Hematopoietic multipotent progenitor cell treated with erythropoietin and hydrocortisone succinate and interleukin-3 and kit ligand, for 8 days (in vitro differentiated cells): ENCODE data around the gene MT1M.
A peak's percentile ranks its signal among the peaks of the same experiment; 100 is the strongest.

Experiments used
- DNase-seq: peaks from one replicate; pipeline ENCODE4 v3.0.0-alpha.2; 2015

Gene MT1M

DNA sequence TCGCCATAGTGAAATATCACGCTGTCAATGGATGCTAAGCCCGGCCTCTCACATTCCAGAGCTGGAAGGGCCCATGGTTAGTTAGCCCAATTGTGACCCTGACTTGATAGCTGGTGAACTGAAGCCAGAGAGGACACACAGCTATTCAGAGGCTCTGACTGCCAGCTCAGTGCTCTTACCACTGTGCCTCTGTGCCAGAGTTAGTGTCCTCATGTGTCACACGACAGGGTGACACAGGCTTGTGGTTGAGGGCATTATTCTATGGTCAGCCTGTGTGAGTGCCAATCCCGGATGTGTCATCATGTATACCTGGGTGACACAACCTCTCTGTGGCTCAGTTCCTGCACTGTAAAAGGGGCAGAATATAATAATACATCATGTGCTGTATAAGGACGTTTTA lies 47.4 kb downstream of the MT1M start:
- DNase-seq, result no peak

DNA sequence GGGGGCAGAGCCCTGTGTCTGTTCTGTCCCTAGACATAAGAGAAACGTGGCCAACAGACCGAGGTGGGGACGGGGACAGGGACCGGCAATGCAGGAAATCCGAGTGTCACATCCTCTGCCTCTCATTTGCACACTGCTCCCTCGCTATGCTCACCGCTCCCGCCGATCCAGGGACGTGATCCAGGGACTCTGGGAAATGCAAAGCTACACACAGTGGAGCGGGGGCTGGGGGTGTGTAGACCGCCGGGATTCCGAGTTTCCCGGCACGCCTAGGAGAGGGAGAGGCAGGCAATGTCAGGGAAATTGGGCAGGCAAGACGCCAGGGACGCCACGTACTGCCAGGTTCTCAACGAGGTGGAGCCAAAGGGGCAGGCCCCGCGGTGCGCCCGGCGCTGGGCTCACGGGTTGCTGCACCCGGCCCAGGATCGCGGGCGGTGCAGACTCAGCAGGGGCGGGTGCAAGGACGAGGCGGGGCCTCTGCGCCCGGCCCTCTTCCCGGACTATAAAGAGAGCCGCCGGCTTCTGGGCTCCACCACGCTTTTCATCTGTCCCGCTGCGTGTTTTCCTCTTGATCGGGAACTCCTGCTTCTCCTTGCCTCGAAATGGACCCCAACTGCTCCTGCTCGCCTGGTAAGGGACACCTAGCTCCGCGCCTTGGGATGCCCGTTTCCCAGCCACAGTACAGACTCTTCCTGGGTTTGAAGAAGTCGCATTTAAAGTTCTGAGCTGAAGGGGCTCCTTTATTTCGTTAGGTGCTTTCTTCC lies 49.7 kb downstream of the MT1M start, which contains the start of gene MT1X:
Gene MT1X (plus strand): TSS at position 532 of the 764 bp plus-strand sequence. CDS start 71 bp downstream, at position 603.
- peak; percentile 72 for DNase-seq

DNA sequence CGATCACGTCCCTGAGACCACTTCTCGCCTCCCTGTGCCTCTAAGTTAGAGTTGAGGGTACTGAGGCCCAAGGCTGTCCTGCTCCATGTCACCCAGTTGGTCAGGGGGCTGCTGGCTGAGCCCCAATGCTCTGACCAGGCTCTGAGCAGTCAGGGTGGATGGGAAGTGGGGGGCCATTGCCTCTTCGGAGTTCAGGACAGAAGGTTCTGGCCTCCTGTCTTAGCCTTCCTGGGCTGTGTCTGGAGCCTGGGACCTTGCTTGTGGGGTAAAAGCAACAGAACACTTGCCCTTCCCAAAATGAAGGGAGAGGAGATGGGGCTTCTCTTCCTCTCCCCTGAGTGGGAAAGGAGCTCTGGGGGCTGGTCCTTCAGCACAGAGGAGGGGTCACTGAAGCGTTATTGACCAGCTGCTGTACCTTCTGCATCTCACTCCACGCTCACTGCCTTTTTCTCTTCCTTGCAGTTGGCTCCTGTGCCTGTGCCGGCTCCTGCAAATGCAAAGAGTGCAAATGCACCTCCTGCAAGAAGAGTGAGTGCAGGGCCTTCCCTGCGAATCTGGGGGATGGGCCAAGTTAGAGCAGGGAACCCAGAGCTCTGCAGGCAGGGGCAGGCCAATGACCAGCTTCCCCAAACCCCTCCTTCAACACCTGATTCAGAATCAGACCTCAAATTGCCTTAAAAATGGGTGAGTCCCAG lies 50.4 kb downstream of the MT1M start:
- no peak for DNase-seq
